ENCODE results near the gene REEP2. TPM values are rescaled to one million over a fixed set of nuclear protein-coding genes. Genes with fewer than 3 reads are reported as not detected.
A peak's percentile ranks its signal among the peaks of the same experiment; 100 is the strongest.

REEP2 gene
- total RNA-seq, 1 experiment from 2014 or later: 49.0 TPM

GRCh38 chr5:138449501-138450239 is 10.8 kb downstream of the REEP2 start:
- Histone ChIP-seq H2BK15ac (ENCODE audit: low read depth, low read length) (no peak overlapping the region), H3K4me2 (ENCODE audit: insufficient read depth, insufficient read length, low read length) (no peak overlapping the region), H4K8ac (replicated peaks; ENCODE audit: insufficient read length, low read depth, low read length) (no peak overlapping the region), H3K23ac (ENCODE audit: insufficient read length, low read depth, low read length) (no peak overlapping the region), H2BK120ac (ENCODE audit: low read depth, low read length, poor library complexity, severe bottlenecking) (no peak overlapping the region), H2BK12ac (ENCODE audit: insufficient read length, low read depth, low read length) (no peak overlapping the region), H4K5ac (ENCODE audit: insufficient read length, low read depth, low read length) (no peak overlapping the region), H3K79me1 (ENCODE audit: insufficient read depth, low read depth, low read length, poor library complexity, severe bottlenecking) (no peaks in the 10 kb centered on the region), H3K56ac (ENCODE audit: insufficient read length, low read depth, low read length) (no peak overlapping the region), H4K91ac (ENCODE audit: insufficient read length, low read depth, low read length) (no peak overlapping the region), H3K4ac (ENCODE audit: low read depth, low read length) (no peak overlapping the region), H3K79me2 (ENCODE audit: insufficient read depth, low read length) (no peaks in the 10 kb centered on the region), H3K14ac (ENCODE audit: insufficient read depth, low read length) (no peak overlapping the region), H3K18ac (ENCODE audit: insufficient read length, low read depth, low read length) (no peak overlapping the region), H3K27ac (ENCODE audit: insufficient read length, low read depth, low read length) (no peak overlapping the region), H3K9ac (ENCODE audit: extremely low read depth, insufficient read length, low read length) (no peak overlapping the region), H3T11ph (ENCODE audit: low read length) (no peak overlapping the region), H3K9me3 (ENCODE audit: control insufficient read depth, low read depth, low read length) (no peaks in the 10 kb centered on the region), H2BK5ac (ENCODE audit: insufficient read length, low read length) (no peak overlapping the region), H2BK20ac (ENCODE audit: low read depth, low read length, poor library complexity, severe bottlenecking) (no peak overlapping the region), H4K20me1 (ENCODE audit: control insufficient read depth, insufficient read depth, insufficient read length) (no peaks in the 10 kb centered on the region), H3K4me1 (ENCODE audit: insufficient read depth, low read length) (no peaks in the 10 kb centered on the region; the same call in 1 of the 2 replicates), H3K27me3 (ENCODE audit: insufficient read depth, low read length) (no peaks in the 10 kb centered on the region), H3K23me2 (ENCODE audit: insufficient read length, low read depth, low read length, poor library complexity, severe bottlenecking) (no peaks in the 10 kb centered on the region), H2AK5ac (ENCODE audit: insufficient read length, low read length) (no peak overlapping the region), H2AFZ (ENCODE audit: low read length) (no peak overlapping the region)
- Mint-ChIP-seq H3K27ac (peak overlapping the region in 2 of 3 experiments; percentile 81 to 95; a peak in 3 of 7 replicates), H3K27me3 (ENCODE audit: low read depth) (peaks cover 4% of the 10 kb centered on the region; the same call in 1 of the 2 replicates), H3K4me3 (peak overlapping the region; percentile 33 to 59), H3K4me1 (peaks cover 22 to 29% of the 10 kb centered on the region in 2 experiments), H3K9me3 (no peaks in the 10 kb centered on the region), H3K36me3 (ENCODE audit: insufficient read depth in 1 of 3, low read depth in 3 of 3) (peaks cover 0 to under 1% (median 0%) of the 10 kb centered on the region in 3 experiments; a peak in 2 of 7 replicates)
- TF ChIP-seq CTCF (conservative IDR thresholded peaks at IDR 0.05): peak; percentile 96
- peak; percentile 91 for DNase-seq
- WGBS (ENCODE audit: extremely low coverage, insufficient read length, low lambda C conversion rate): no CpG with 5 or more reads among the region's 22 CpGs

Data from H9 (cell line).